IMR-90 (cell line): ENCODE results near the gene STRA6.

Source experiments
- CTCF ChIP-seq: conservative IDR thresholded peaks from 2 replicates; pipeline ENCODE4 v1.5.1; 2012; ENCODE audit warnings: mild to moderate bottlenecking, low read depth, low read length, improper control_type of control experiment
- MXI1 ChIP-seq: IDR thresholded peaks from 2 replicates; pipeline ENCODE4 v1.6.1; 2012; ENCODE audit warnings: low read depth, mild to moderate bottlenecking, low read length, moderate library complexity, borderline replicate concordance
- POLR2A ChIP-seq: IDR thresholded peaks from 2 replicates; pipeline ENCODE4 v1.6.1; 2012; ENCODE audit warnings: mild to moderate bottlenecking, low read depth, low read length

GRCh38 chr15:74205582-74205947 is 3.0 kb upstream of the STRA6 start:
- TF ChIP-seq POLR2A (no peak), CTCF (no peak), MXI1 (no peak)
